HEK293 (cell line): ENCODE measurements around the gene NOXO1.
A peak's percentile ranks its signal among the peaks of the same experiment; 100 is the strongest.

Source experiments
- ATF2 ChIP-seq: fragments of 450-650 bp; formaldehyde crosslinking; IDR thresholded peaks from 2 replicates; pipeline ENCODE4 v1.5.1; 2016; ENCODE audit warnings: missing biosample characterization, missing genetic modification characterization, low read depth
- EGR2 ChIP-seq: fragments of 450-650 bp; formaldehyde crosslinking; IDR thresholded peaks from 2 replicates; pipeline ENCODE4 v1.5.1; 2016; ENCODE audit warnings: low read depth, missing biosample characterization, missing genetic modification characterization
- FEZF1 ChIP-seq: fragments of 450-650 bp; formaldehyde crosslinking; IDR thresholded peaks from 2 replicates; pipeline ENCODE4 v1.5.1; 2016; ENCODE audit warnings: missing biosample characterization, missing genetic modification characterization
- PATZ1 ChIP-seq: fragments of 450-650 bp; formaldehyde crosslinking; IDR thresholded peaks from 2 replicates; pipeline ENCODE4 v1.5.1; 2016; ENCODE audit warnings: missing biosample characterization, missing genetic modification characterization
- PRDM10 ChIP-seq: fragments of 450-650 bp; formaldehyde crosslinking; IDR thresholded peaks from 2 replicates; pipeline ENCODE4 v1.5.1; 2016; ENCODE audit warnings: missing biosample characterization, missing genetic modification characterization
- SP2 ChIP-seq: fragments of 450-650 bp; formaldehyde crosslinking; IDR thresholded peaks from 2 replicates; pipeline ENCODE4 v1.5.1; 2016; ENCODE audit warnings: missing biosample characterization, missing genetic modification characterization
- ZBTB17 ChIP-seq: fragments of 450-650 bp; formaldehyde crosslinking; IDR thresholded peaks from 2 replicates; pipeline ENCODE4 v1.5.1; 2016; ENCODE audit warnings: missing biosample characterization, missing genetic modification characterization
- ZBTB48 ChIP-seq: fragments of 450-650 bp; formaldehyde crosslinking; IDR thresholded peaks from 2 replicates; pipeline ENCODE4 v1.5.1; 2016; ENCODE audit warnings: missing biosample characterization, missing genetic modification characterization
- ZBTB8A ChIP-seq: fragments of 450-650 bp; formaldehyde crosslinking; IDR thresholded peaks from 2 replicates; pipeline ENCODE4 v1.5.1; 2016; ENCODE audit warnings: missing biosample characterization, missing genetic modification characterization
- ZFP3 ChIP-seq: fragments of 450-650 bp; formaldehyde crosslinking; IDR thresholded peaks from 2 replicates; pipeline ENCODE4 v1.5.1; 2016; ENCODE audit warnings: low read depth, missing biosample characterization, missing genetic modification characterization
- ZFP69B ChIP-seq: fragments of 450-650 bp; formaldehyde crosslinking; IDR thresholded peaks from 2 replicates; pipeline ENCODE4 v1.5.1; 2016; ENCODE audit warnings: missing biosample characterization, missing genetic modification characterization
- ZNF112 ChIP-seq: fragments of 450-650 bp; formaldehyde crosslinking; IDR thresholded peaks from 2 replicates; pipeline ENCODE4 v1.5.0; 2017; ENCODE audit warnings: missing biosample characterization, missing genetic modification characterization
- ZNF121 ChIP-seq: fragments of 450-650 bp; formaldehyde crosslinking; IDR thresholded peaks from 2 replicates; pipeline ENCODE4 v1.5.1; 2016; ENCODE audit warnings: missing biosample characterization, missing genetic modification characterization
- ZNF132 ChIP-seq: fragments of 450-650 bp; formaldehyde crosslinking; IDR thresholded peaks from 2 replicates; pipeline ENCODE4 v1.5.1; 2017; ENCODE audit warnings: missing biosample characterization, missing genetic modification characterization, borderline replicate concordance
- ZNF157 ChIP-seq: fragments of 450-650 bp; formaldehyde crosslinking; IDR thresholded peaks from 2 replicates; pipeline ENCODE4 v1.5.1; 2016; ENCODE audit warnings: missing biosample characterization, missing genetic modification characterization
- ZNF175 ChIP-seq: fragments of 450-650 bp; formaldehyde crosslinking; IDR thresholded peaks from 2 replicates; pipeline ENCODE4 v1.5.1; 2016; ENCODE audit warnings: missing biosample characterization, missing genetic modification characterization
- ZNF223 ChIP-seq: fragments of 450-650 bp; formaldehyde crosslinking; IDR thresholded peaks from 2 replicates; pipeline ENCODE4 v1.5.1; 2016; ENCODE audit warnings: missing biosample characterization, missing genetic modification characterization
- ZNF280D ChIP-seq: fragments of 450-650 bp; formaldehyde crosslinking; IDR thresholded peaks from 2 replicates; pipeline ENCODE4 v1.5.1; 2016; ENCODE audit warnings: missing biosample characterization, missing genetic modification characterization
- ZNF335 ChIP-seq: fragments of 450-650 bp; formaldehyde crosslinking; conservative IDR thresholded peaks from 2 replicates; pipeline ENCODE4 v1.5.1; 2016; ENCODE audit warnings: missing biosample characterization, missing genetic modification characterization
- ZNF521 ChIP-seq: fragments of 450-650 bp; formaldehyde crosslinking; IDR thresholded peaks from 2 replicates; pipeline ENCODE4 v1.5.1; 2017; ENCODE audit warnings: missing biosample characterization, mild to moderate bottlenecking, missing genetic modification characterization
- ZNF544 ChIP-seq: fragments of 450-650 bp; formaldehyde crosslinking; IDR thresholded peaks from 2 replicates; pipeline ENCODE4 v1.5.0; 2017; ENCODE audit warnings: missing biosample characterization, missing genetic modification characterization
- ZNF555 ChIP-seq: fragments of 450-650 bp; formaldehyde crosslinking; conservative IDR thresholded peaks from 2 replicates; pipeline ENCODE4 v1.5.1; 2017; ENCODE audit warnings: missing biosample characterization, mild to moderate bottlenecking, missing genetic modification characterization, inconsistent platforms
- ZNF580 ChIP-seq: fragments of 450-650 bp; formaldehyde crosslinking; IDR thresholded peaks from 2 replicates; pipeline ENCODE4 v1.5.1; 2016; ENCODE audit warnings: missing biosample characterization, missing genetic modification characterization
- ZNF600 ChIP-seq: fragments of 450-650 bp; formaldehyde crosslinking; IDR thresholded peaks from 2 replicates; pipeline ENCODE4 v1.5.1; 2016; ENCODE audit warnings: missing biosample characterization, missing genetic modification characterization
- ZNF654 ChIP-seq: fragments of 450-650 bp; formaldehyde crosslinking; IDR thresholded peaks from 2 replicates; pipeline ENCODE4 v1.5.1; 2016; ENCODE audit warnings: low read depth, missing biosample characterization, missing genetic modification characterization
- ZNF660 ChIP-seq: fragments of 450-650 bp; IDR thresholded peaks from 2 replicates; pipeline ENCODE4 v1.5.1; 2018; ENCODE audit warnings: missing biosample characterization, mild to moderate bottlenecking, missing genetic modification characterization
- ZNF777 ChIP-seq: fragments of 450-650 bp; formaldehyde crosslinking; IDR thresholded peaks from 2 replicates; pipeline ENCODE4 v1.5.1; 2017; ENCODE audit warnings: missing biosample characterization, missing genetic modification characterization, borderline replicate concordance
- ZSCAN18 ChIP-seq: fragments of 450-650 bp; formaldehyde crosslinking; IDR thresholded peaks from 2 replicates; pipeline ENCODE4 v1.5.1; 2016; ENCODE audit warnings: missing biosample characterization, missing genetic modification characterization

NOXO1 gene

GRCh38 chr16:1941162-1942046 lies 39.9 kb downstream of the NOXO1 start (continued):
- TF ChIP-seq ZNF280D (no peak), ZNF660 (tag by site-specific recombination) (no peak), FEZF1 (tag by site-specific recombination) (peak; percentile 57), ZFP3 (tag by site-specific recombination) (no peak), ZNF121 (tag by site-specific recombination) (no peak), ZNF175 (tag by site-specific recombination) (no peak), ZNF555 (tag by site-specific recombination) (no peak), ZBTB17 (tag by site-specific recombination) (0 out of 2 replicates have a peak, but pooled peaks have one; percentile 53), ZNF521 (tag by site-specific recombination) (no peak), ZNF544 (tag by site-specific recombination) (no peak), ZNF600 (tag by site-specific recombination) (peak; percentile 63), ZNF223 (tag by site-specific recombination) (no peak), ZNF112 (tag by site-specific recombination) (no peak), ZNF132 (tag by site-specific recombination) (no peak), ZBTB48 (tag by site-specific recombination) (0 out of 2 replicates have a peak, but pooled peaks have one; percentile 24), ZSCAN18 (tag by site-specific recombination) (no peak), PRDM10 (tag by site-specific recombination) (peak; percentile 98), ZNF777 (no peak), ZNF157 (no peak), ZNF335 (tag by site-specific recombination) (peak; percentile 66), ATF2 (tag by site-specific recombination) (no peak), ZNF580 (tag by site-specific recombination) (no peak), SP2 (peak; percentile 59), ZBTB8A (tag by site-specific recombination) (peak; percentile 21; the same call in 1 of the 2 replicates), ZFP69B (tag by site-specific recombination) (no peak), ZNF654 (tag by site-specific recombination) (peak; percentile 38), EGR2 (tag by site-specific recombination) (peak; percentile 10; the same call in 1 of the 2 replicates), PATZ1 (no peak; the same call in 1 of the 2 replicates)
